SK-N-SH (cell line): Measurements from ENCODE around the gene GDPD4.

Source experiments
- CTCF ChIP-seq: fragments of 200-600 bp; sonication (generic); IDR thresholded peaks from 2 replicates; pipeline ENCODE4 v1.6.1; 2017; ENCODE audit warnings: antibody characterized with exemption, mild to moderate bottlenecking, moderate library complexity
- REST ChIP-seq: IDR thresholded peaks from 2 replicates; pipeline ENCODE4 v1.6.1; 2012; ENCODE audit warnings: mild to moderate bottlenecking, low read depth, low read length, moderate library complexity
- TAF1 ChIP-seq: IDR thresholded peaks from 2 replicates; pipeline ENCODE4 v1.6.1; 2012; ENCODE audit warnings: low read depth, mild to moderate bottlenecking, low read length, moderate library complexity, borderline replicate concordance
- TCF12 ChIP-seq: IDR thresholded peaks from 2 replicates; pipeline ENCODE4 v1.4.0; 2012
- TEAD4 ChIP-seq: IDR thresholded peaks from 2 replicates; pipeline ENCODE4 v1.4.0; 2012; ENCODE audit warnings: mild to moderate bottlenecking, borderline replicate concordance; ENCODE audit not compliant: insufficient read depth
- YY1 ChIP-seq: IDR thresholded peaks from 2 replicates; pipeline ENCODE4 v1.4.0; 2012; ENCODE audit warnings: low read depth, mild to moderate bottlenecking

- TF ChIP-seq CTCF (no peak), TCF12 (no peak), REST (no peak), TEAD4 (no peak), YY1 (no peak), TAF1 (no peak)
These were observed 130.2 kb downstream of the GDPD4 start for GRCh38 chr11:77171254-77171653.
